HG03571 (cell line): ENCODE data around the gene DVL3.

Experiments used
- ATAC-seq: cut with Tn5 transposase; IDR thresholded peaks from one replicate; pipeline ENCODE4 v1.9.1; 2021; ENCODE audit not compliant: unreplicated experiment

Gene DVL3

GRCh38 chr3:184176377-184177330 is 21.5 kb downstream of the DVL3 start:
- no peak for ATAC-seq

DNA sequence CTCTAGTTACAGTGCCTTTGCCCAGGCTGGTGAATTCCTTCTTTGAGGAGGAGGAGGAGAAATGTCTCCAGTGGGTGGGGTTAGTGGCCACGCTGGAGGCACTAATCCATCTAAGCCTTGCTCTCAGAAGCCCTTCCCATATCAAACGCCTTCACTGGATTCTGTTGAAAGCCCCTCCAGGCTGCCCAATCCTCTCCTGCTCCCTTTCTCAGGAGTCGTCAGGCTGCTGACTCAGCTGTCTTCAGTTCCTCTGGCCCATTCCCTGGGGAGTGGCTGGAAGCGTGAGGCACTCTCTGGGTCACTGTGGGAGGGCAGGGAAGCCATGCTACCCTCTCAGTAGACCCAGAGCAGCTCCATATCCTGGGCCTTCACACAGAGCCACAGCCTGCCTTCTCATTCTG is 22.2 kb downstream of the DVL3 start:
- no peak for ATAC-seq

DNA sequence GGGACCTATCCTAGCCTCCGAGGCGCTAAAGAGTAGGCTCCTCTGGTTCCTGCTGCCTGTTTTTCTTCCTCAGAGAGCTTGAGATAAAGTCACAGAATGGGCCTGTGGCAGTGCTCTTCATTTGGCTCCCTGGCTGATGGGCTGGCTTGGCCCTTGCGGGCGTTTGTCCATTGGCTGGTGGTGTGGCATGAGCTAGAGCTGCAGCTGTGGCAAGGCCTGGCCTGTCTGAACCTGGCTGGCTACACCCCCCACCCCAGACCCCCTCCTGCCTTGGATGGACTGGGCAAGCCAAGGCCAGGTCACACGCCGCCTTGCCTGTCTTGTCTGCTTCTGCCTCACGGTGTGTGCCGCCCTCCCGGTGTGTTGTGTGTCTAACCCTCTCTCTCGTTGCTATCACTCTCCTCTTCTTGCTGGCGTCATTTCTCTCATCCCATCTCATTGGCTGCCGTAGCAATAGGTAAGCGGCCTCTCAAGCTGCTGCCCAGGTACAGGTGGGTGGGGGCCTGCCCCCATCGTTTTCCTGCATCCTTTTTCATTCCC is 22.7 kb downstream of the DVL3 start:
- ATAC-seq, result no peak

DNA sequence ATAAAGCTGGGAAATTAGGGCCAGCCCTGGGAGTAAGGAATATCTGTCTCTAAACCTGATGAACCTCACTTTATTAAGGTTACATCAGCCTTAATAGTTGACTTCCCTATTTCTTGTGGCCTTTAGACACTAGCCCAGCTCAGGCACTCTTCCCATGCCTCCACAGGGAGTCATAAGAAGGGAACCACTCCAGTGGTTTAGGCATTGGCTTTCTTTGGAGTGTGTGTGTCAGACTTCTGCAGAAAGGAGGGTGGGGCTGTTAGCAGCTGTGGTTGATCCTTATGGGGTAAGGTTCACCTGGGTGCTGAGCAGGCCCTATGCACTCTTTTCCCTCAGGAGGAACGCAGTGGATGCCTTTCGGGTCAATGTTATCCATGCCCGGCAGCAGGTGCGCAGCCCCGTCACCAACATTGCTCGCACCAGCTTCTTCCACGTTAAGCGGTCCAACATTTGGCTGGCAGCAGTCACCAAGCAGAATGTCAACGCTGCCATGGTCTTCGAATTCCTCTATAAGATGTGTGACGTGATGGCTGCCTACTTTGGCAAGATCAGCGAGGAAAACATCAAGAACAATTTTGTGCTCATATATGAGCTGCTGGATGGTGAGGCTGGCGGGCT is 23.5 kb downstream of the DVL3 start:
- ATAC-seq, result no peak

GRCh38 chr3:184180165-184180564 is 25.0 kb downstream of the DVL3 start:
- no peak for ATAC-seq

- no peak for ATAC-seq
Observed at GRCh38 chr3:184181596-184181995, 26.4 kb downstream of the DVL3 start.

GRCh38 chr3:184183679-184184078 is 28.5 kb downstream of the DVL3 start:
- no peak for ATAC-seq

DNA sequence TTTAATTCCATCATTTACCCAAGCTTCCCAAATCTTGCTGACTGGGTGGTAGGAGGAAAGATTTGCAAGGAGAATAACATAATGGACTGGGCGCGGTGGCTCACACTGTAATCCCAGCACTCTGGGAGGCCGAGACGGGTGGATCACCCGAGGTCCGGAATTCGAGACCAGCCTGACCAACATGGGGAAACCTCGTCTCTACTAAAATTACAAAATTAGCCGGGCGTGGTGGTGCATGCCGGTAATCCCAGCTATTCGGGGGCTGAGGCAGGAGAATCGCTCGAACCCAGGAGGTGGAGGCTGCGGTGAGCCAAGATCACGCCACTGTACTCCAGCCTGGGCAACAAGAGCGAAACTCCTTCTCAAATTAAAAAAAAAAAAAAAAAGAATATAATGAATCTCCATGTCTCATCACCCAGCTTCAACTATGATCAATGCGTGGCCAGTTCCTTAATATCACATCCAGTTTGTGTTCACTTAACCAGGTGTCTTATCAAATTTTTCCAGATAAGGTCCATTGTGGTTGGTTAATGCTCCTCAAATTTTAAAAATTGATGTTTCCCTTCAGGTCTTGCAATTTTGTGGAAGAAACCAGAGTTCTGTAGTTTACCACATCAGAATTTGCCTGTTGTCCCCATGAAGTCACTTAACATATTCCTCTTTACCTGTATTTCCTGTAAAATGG is 29.5 kb downstream of the DVL3 start:
- ATAC-seq, result no peak

DNA sequence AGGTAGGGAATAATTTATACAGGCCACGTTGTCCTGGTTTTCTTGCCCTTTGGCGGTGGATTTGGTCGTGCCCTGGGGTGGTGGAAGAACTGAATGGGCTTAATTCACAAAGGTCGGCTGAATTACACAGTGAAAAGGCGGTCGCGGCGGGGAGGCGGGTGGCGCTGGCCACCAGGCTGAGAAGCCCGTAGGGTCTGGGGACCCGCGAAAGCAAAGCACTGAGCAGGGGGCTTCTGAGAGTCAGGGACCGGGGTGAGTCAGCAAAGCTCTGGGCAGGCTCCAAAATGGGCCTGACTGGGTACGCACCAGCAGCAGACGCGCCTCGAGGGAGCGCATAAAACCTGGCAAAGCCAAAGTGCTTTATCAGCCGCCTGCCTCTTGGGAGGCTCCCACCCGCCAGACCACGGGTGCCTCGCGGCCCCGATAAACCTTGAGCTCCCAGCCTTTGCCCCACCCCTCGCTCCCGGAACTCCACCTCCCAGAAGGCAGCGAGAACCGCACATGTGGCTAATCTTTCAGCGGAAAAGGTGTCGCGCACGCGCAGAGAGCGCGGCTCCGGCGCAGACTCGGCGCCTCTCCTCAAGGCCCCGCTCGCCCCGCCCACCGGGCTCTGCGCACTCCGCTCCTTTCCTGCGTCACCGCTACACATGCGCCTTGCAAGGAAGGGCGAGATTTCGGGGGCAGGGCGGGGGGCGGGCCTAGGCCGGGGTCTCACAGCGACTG is 30.4 kb downstream of the DVL3 start:
- peak; percentile 88 for ATAC-seq

DNA sequence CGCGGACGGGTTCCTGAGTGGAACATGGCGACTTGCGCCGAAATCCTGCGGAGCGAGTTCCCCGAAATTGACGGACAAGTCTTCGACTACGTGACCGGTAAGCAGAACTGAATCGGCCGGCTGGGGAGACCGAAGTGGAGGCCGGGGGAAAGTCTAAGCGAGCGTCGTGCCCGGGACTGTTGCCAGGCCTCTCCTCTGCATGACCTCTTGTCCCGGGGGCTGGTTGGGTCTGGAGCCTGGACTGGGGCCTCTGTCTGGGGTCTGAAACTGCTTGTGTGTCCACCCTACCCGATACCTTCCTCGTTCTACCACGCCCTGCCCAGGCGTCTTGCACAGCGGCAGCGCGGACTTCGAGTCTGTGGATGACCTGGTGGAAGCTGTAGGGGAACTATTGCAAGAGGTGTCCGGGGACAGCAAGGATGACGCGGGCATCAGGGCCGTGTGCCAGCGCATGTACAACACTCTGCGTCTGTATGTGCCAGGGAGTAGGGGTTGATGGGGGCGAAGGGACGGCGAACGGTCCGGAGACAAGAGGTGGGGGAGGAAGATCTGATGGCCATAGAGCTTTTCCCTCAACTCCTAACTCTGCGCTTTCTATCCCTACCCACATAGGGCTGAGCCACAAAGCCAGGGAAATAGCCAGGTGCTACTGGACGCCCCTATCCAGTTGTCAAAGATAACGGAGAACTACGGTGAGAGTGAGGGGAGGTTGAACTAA is 31.2 kb downstream of the DVL3 start, which contains the start of gene ABCF3:
TSS of gene ABCF3 (plus strand) at position 16 of the 718 bp plus-strand sequence. CDS start at position 25, 9 bp downstream.
- ATAC-seq, result peak; percentile 16

- no peak for ATAC-seq
Observed at GRCh38 chr3:184186902-184187207, 31.7 kb downstream of the DVL3 start.

GRCh38 chr3:184188080-184188479 is 32.9 kb downstream of the DVL3 start:
- no peak for ATAC-seq

DNA sequence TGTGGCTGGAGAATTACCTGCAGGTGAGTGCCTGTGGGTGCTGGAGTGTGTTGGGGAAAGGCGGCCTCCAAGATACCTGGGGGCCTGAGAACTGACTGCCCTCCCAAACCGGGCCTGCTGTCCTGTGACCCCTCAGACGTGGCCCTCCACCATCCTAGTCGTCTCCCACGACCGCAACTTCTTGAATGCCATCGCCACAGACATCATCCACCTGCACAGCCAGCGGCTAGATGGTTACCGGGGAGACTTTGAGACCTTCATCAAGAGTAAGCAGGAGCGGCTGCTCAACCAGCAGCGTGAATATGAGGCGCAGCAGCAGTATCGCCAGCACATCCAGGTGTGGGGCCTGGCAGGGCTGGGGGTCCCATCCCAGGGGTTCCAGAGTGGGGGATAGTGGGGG is 34.2 kb downstream of the DVL3 start:
- ATAC-seq, result no peak

DNA sequence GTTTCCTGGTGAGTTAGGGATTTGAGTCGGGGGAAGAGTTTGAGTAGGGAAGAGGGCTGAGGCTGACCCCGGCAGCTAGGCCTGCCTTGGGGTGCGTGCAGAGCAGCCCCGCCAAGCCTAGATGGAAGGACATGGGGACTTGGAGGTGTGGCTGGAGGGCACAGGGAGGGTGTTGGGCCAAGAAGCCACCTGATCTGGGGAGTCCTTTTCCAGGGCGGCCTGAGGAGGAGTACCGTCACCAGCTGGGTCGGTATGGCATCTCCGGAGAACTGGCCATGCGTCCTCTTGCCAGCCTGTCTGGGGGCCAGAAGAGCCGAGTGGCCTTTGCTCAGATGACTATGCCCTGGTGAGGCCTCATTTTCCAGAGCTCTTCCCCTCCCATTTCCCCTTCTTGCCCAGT is 37.7 kb downstream of the DVL3 start:
- no peak for ATAC-seq

DNA sequence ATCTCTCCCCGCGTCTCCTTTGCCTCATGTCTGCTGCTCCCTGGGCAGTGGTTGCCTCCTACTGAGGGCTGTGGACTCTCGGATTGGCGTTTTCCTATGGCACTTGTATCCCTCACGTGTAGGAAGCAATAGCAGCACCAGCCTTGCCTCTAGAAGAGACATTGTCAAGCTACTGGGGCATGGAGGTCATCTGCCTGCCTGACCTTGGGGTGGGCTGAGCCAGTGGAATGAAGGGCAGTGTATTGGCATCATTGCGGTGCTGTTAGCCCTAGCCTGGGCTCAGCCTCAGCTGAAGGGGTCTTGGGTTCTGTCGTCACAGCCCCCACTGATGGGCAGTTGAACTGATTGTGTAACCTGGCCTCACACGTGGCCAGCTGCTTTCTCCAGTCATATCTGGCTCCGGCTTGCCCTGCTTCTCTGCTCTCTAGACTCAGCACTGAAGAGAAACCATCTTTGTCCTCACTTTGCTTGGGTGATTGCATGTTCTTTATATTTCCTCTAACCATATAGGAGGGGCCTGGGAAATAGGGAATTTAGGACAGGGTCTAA is 38.9 kb downstream of the DVL3 start:
- ATAC-seq, result no peak

- no peak for ATAC-seq
Observed at GRCh38 chr3:184196536-184196935, 41.4 kb downstream of the DVL3 start.

DNA sequence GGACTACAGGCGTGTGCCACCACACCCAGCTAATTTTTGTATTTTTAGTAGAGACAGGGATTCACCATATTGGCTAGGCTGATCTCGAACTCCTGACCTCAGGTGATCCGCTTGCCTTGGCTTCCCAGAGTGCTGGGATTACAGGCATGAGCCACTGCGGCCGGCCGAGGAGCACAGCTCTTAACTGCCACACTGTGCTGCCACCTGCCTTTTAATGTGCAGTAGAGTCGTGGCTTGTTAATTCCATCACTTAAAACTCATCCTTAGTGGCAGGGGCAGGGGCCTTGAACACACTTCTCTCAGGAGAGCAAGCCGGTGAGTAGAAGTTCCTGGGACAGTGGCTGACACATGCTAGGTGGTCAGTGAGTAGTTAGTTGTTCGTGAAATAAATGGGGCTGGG is 43.3 kb downstream of the DVL3 start:
- ATAC-seq, result no peak

GRCh38 chr3:184200825-184201224 is 45.6 kb downstream of the DVL3 start:
- no peak for ATAC-seq

DNA sequence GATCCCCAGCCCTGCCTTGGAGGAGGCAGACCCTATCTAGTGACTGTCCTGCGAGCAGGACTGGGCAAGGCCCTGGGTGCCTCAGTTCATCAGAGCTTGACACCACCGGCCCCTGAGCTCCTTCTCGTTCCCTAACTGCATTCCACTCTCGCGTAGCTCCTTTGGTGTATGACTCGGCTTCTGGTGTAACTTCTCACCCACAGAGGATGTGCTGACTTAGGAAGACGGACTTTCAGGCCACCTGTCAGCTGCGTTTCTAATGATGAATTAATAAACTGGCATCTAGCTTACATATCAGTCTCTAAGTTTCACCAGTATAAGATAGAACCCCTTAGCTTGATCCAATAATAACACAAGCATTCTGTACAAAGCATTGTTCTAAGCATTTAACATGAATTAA is 48.3 kb downstream of the DVL3 start:
- ATAC-seq, result no peak
